ENCODE results near the gene ZNF483. TPM values are rescaled to one million over a fixed set of nuclear protein-coding genes. Genes with fewer than 3 reads are reported as not detected.
"Not testable (repeated sequence)": the region's sequence is repeated elsewhere in the genome, so short reads cannot be mapped to it uniquely, and the experiment has no call there.

Gene ZNF483
- polyA plus RNA-seq, 3 donors: 1.9 to 6.4 (median 3.5) TPM

DNA sequence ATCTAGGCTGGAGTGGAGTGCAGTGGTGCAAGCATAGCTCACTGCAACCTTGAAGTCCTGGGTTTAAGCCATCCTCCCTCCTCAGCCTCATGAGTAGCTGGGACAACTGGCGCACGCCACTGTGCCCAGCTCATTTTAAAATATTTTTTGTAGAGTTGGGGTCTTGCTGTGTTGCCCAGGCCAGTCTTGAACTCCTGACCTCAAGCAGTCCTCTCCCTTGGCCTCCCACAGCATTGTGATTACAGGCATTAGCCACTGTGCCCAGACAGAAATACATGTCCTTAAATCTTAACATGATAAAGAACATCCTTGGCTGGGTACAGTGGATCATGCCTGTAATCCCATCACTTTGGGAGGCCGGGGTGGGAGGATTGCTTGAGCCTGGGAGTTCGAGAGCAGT, 6.7 kb downstream of the ZNF483 start:
- DNase-seq: no peak

DNA sequence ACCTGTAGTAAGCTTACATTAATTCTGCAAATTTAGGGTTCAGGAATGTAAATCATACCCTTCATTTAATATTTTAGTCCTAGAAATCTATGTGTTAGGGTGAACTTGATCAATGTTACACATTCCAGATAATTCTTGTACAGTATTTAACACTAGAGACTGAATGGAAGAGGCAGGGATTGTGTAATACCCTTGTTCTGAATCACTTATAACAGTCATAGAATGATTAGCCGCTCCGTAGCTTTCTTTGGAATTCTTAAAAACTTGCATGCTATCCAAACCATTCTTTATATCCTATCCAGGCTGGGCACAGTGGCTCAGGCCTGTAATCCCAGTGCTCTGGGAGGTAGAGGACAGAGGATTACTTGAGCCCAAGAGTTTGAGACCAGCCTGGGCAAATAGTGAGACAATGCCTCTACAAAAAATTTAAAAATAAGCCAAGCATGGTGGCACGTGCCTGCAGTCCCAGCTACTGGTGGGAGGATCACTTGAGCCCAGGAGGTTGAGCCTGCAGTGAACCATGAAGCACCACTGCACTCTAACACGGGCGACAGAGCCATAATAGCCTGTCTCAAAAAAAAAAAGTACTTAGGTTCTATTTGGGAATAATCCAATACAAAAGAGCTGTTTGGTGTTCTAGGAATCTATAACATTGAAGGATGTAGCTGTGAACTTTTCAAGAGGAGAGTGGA, 8.3 kb downstream of the ZNF483 start:
- DNase-seq: no peak

DNA sequence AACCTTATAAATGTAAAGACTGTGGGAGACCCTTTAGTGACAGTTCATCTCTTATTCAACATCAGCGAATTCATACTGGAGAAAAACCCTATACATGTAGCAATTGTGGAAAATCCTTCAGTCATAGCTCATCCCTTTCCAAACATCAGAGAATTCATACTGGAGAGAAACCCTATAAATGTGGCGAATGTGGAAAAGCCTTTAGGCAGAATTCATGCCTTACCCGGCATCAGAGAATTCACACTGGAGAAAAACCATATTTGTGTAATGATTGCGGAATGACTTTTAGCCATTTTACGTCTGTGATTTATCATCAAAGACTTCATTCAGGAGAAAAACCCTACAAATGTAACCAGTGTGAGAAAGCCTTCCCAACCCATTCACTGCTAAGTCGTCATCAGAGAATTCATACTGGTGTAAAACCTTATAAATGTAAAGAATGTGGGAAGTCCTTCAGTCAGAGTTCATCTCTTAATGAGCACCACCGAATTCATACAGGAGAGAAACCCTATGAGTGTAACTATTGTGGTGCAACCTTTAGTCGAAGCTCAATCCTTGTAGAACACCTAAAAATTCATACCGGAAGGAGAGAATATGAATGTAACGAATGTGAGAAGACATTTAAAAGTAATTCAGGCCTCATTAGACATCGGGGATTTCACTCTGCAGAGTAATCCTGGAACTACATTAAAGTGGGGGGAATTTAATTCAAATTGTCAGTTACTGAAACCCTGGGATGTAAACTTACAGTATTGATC, 17.7 kb downstream of the ZNF483 start:
- DNase-seq: no peak

DNA sequence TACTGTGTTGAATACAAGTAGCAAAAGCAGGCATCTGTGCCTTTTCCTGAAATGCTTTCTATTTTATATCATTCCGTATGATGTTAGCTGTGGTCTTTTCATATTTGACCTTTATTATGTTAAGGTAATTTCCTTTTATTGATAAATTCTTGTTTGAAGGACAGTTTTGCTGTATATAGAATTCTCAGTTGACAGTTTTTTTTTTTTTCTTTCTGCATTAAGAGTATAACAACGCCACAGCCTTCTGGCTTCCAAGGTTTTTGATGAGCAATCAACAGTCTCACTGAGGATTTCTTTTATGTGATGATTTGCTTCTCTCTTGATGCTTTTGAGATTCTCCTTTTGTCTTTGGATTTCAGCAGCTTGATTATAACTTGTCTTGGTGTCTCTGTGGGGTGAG, 23.6 kb downstream of the ZNF483 start:
- DNase-seq: no peak

DNA sequence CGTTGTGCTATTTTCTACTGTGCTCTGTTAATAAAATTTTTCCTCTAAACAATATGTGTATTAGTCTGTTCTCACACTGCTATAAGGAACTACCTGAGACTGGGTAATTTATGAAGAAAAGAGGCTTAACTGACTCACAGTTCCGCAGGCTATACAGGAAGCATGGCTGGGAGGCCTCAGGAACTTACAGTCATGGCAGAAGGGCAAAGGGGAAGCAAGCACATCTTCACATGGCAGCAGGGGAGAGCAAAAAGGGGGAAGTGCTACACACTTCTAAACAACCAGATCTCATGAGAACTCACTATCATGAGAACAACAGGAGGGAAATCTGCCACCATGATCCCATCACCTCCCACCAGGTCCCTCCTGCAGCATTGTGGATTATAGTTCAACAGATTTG, 30.4 kb downstream of the ZNF483 start:
- DNase-seq: not testable (repeated sequence)

DNA sequence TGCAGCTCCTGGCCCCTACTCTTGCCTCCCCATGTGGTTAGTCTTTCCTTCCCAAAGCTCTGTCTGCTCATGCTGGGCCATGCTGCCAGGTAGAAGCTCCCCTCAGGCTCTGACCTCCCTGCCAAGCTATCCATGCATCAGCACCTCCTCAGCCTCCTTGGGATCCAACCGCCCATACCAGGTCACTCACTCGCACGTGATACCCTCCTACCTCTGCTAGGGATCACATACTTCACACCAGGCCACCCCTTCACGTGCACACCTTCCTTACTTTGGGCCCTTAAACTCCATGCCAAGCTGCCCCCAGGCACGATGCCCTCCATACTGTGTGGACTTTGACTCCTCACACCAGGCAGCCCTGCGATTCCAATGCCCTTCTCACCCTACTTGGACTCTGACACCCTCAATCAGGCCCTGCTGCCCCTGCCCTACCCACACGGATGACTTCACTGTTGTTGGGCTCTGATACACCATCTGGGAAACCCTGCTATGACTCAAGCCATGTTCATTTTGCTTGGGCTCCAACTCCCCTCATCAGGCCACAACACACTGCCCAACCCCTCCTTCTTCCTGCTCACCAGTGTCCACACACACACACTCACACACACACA, 34.1 kb downstream of the ZNF483 start:
- DNase-seq: no peak

DNA sequence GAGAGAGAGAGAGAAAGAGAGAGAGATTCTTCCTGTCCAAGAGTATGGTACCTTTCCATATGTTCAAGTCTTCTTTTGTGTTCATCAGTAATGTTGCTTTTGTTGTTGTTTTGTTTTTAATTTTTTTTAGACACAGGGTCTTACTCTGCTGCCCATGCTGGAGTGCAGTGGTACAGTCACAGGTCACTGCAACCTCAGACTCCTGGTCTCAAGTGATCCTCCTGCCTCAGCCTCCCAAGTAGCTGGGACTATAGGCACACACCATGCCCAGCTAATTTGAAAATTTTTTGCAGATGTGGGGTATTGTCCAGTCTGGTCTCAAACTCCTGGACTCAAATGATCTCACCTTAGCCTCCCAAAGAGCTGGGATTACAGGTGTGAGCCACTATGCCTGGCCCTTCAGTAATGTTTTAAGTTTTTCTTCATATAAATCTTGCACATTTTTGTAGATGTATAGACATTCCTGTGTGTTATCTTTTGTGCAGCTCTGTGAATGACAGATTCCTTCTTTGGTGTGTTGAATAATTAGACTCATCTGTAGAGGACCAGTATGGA, 36.3 kb downstream of the ZNF483 start:
- DNase-seq: no peak

DNA sequence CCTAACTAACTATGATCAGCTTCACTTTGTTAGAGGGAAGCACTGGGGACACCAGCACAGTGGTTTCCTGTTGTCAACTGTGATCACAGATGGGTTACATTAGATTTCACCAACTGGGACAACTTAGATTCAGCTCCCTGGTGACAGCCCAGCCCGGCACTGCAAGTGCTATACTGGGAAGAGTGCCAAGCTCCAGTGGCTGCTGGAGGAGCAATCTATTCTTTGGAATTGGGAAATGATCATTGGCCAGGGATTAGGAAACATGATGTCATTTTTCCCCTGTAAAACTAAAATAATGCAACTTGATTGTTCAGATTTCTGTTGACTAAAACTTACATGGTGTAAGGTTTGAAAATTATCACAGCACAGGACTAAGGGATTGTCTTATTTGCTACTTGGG, 41.3 kb downstream of the ZNF483 start:
- DNase-seq: no peak

DNA sequence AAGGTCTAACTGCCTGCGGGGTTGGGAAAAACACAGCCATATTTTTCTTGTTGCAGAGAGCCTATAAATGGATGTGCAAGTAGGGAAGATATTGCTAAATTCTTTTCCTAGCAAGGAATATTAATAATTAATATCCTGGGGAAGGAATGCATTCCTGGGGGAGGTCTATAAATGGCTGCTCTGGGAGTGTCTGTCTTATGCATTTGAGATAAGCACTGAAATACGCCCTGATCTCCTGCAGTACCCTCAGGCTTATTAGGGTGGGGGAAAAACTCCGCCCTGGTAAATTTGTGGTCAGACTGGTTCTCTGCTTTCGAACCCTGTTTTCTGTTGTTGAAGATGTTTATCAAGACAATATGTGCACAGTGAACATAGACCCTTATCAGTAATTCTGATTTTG, 43.1 kb downstream of the ZNF483 start:
- DNase-seq: not testable (repeated sequence)

DNA sequence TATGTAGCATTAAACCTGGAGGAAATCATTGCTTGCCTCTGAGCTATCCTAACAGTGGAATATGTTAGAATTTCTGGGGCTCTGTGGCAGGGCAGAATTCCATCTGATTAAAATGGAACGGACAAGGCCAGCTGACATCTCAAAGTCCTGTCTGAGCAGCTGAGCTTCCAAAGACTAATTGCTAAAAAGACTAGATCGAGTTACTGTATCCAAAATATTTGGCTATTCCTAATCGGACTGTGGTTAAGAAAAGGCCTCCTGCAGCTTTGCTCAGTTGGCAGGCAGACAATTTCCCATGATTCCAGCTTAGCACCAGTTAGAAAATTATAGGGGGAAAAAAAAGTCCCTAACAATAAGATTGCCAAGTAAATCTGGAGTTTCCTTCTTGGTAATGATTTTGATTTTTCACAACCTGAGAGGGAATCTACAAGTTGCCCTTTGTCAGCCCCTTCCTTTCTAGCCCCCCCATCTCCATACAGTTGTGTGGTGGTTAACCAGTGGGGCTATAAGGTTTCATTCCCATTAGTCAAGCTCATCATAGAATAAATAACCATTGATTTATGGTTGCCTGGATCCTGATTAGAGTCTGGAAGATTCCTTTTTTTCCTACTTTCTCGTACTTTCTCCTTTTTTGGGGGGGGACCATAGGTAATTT, 48.1 kb downstream of the ZNF483 start:
- peak; percentile 10 for DNase-seq

DNA sequence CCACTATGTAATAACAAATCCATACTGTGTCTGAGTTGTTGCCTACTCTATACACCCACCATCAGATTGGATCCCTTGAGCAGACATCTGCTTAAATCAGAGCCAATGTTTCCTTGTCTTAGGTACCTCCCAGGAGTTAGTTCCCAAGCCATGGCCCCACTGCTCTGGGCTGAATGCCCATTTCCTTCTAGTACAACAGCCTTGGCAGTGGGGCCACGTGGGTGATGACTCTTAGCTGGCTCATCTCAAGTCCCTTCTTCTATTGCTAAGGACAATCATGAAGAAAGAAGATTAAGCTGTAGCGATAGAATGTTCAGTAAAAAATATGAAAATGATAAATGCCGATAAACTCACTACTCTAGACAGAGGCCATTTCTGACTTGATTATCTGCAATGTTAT, 57.9 kb downstream of the ZNF483 start:
- no peak for DNase-seq

DNA sequence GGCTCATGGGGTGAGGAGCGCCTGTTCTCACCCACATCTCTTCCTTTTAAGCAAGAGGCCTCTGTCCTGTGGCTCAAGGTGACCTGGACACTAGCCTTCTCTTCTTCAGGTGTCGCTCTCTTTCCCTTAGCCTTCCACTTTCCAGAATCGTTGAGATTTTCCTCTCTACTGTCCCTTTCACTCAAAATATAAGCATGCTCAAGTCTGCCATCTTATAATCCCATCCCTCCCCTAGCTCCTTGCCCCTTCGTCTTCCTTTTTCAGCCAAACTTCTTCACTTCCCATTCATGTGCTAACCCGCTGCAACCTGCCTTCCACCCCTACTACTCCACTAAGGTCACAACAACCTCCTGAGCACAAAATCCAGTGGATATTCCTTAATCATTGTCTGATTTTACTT, 61.4 kb downstream of the ZNF483 start:
- DNase-seq: no peak

DNA sequence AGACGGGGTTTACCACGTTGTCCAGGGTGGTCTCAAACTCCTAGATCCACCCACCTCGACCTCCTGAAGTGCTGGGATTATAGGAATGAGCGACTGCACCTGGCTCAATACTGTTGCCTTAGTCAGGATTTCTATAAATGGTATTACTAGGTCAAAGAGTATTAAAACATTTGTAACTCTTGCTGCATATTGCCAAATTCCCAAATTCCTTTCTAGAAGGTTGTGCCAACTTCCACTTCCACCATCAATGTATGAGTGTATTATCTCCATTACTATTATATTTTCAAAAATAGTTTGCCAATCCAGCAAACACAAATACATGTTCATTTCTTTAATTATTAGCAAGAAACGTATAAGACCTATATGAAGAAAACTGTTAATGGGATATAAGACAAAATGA, 63.9 kb downstream of the ZNF483 start:
- no peak for DNase-seq

DNA sequence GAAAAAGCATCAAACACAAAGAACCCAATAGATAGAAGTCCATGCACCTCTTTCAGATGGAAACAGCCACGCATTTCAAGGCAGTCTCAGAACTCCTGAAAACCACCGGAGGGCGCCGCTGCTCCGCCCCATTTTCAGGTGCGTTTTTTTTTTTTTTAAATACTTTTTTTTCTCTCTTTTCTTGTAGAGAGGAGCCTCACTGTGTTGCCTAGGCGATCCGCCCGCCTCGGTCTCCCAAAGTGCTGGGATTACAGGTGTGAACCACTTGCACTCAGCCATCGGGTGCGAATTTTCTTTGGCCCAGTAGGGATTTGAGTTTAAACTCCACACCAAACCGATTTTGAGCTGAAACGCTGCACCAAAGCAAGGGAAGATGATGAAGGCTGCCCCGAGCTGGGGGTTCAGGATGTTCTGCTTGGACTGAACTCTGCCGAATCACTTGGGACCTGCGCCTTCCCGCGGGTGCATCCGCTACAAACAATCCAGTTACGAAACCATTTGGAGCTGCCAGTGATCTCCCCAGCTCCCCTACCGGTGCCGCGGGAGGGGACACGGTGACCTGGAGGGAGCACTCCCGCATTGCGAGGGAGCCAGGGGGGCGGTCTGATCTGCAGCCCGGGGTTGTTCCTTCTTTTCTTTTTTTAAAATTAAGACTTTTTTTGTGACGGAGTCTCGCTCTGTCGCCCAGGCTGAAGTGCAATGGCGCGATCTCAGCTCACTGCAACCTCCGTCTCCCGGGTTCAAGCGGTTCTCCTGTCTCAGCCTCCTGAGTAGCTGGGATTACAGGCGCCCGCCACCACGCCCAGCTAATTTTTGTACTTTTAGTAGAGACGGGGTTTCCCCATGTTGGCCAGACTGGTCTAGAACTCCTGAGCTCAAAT, 73.1 kb downstream of the ZNF483 start:
- peak; percentile 75 for DNase-seq

DNA sequence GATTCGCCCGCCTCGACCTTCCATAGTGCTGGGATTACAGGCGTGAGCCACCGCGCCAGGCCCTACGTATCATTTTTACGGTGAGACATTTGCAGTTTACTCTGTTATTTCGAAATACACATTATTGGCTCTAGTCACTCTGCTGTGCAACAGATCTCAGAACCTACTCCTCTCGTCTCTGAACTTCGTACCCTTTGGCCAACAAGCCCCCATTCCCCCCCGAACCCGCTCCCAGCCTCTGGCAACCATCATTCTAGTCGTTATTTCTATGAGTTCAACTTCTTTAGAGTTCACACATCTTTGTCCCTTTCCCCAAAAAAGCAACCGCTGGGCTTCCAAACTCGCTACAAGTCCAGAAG, 73.7 kb downstream of the ZNF483 start:
- DNase-seq: no peak

DNA sequence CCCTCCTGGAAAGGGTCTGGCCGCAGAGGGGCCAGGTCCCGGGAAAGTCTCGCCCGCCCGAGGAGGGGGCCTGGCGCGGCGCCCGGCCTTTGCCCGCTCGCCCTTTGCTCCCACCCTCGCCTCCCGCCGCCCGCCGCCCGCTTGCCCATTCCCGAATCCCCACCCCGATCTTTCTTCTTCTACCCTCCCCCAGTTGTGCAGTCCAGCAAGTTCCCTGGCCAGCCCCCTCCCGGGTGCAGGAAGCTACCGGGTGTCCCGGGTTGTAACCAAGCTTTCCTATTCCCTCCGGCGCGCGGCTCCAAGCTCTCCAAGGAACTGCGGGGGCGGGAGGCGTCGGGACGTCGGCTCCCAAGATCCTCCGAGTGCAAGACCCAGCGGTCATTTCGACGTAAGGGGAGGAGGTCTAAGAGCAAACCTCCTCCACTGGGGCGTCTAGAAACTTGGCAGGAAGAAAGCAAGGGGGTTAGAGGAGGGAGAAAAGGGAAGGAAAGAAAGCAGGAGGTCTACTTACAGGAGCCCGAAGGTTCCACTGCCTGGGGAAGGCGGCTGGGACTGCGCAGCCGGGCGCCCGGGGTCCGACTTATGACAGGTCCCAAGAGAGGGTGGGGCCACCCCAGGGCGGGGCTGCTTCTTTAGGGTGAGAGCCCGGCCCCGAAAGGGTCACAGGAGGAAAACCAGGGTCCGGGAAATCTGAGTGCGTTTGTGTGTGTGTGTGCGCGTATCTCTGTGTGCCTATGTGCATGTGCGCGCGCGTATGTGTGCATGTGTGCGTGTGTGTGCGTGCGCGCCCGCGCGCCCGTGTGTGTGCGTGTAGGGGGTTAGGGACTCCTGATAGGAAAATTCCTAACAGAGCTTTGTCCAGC, 74.3 kb downstream of the ZNF483 start, which contains the start of gene PTGR1:
PTGR1 (minus strand) TSS at position 556 of the 863 bp plus-strand sequence. CDS start 2,225 bp downstream, outside the sequence.
- peak; percentile 90 for DNase-seq

DNA sequence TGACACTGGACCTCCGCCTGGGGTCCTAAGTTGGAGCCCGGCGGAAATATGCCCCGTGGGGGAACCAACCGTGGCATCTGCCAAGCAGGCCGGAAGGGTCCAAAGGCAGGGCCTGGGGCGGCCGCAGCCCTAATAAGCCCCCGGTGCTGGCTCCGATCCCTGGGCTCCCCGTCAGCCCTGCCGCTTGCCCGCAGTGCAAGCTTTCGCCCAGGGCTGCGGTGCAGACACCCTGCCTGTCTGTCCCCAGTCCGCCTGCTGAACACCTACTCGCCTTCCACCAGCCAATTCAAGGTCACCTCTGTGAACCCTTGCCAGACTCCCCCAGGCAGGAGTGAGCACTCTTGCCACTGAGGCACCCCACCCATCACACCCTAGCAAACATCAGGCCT, 75.0 kb downstream of the ZNF483 start:
- DNase-seq: no peak

DNA sequence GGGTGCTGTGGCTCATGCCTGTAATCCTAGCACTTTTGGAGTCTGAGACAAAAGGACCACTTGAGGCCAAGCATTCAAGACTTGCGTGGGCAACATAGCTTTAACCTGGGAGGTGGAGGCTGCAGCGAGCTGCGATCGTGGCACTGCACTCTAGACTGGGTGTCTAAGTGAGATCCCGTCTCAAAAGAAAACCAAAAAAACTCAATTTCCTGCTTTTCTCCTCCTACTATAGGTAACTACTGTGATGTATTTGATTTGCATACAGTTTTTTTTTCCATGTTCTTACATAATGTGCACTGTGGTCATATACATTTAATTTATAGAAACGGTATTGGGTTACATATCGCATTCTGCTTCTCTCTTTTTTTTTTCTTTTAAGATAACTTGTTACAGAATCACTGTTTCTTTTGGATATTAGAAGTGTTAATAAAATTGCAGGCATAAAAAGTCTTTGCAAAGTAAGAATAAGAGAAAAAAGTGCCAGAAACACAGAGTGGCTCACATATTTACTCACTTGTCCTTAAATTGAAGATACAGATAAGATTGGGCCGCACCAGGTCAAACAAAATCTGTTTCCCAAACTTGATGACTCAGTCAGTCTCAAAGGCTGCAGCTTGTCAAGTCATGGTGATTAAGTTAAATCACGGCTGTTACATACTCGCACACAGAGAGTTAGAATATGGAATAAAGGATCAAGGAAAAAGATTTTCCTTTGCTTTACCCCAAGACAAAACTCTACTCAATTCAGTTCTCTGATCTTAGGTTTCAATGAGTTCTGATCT, 76.4 kb downstream of the ZNF483 start:
- DNase-seq: no peak

DNA sequence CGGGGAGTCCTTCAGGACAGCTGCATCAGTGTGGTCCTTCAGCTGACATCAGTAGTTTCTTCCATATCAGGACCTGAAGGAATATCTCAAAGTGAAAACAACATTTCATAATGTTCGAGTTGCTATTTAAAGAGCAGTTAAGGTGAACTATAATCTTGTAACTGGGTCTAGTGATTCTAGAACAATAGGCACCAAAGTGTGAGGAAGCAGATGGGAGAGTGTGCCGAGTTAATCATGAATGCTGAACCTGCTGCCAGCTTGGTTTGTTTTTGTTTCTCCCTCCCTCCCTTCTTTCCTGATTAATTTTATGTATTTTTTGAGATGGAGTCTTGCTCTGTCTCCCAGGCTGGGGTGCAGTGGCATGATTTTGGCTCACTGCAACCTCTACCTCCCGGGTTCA, 78.1 kb downstream of the ZNF483 start:
- DNase-seq: no peak
